Cardiac muscle cell (in vitro differentiated cells and primary cell): ENCODE data around the gene KDM4D. TPM values are rescaled to one million over a fixed set of nuclear protein-coding genes. Genes with fewer than 3 reads are reported as not detected.

Experiments used
- DNase-seq, 2 donors: peaks; one replicate each; pipeline versions ENCODE4 v3.0.0 to v3.0.0-alpha.2; 2010 to 2017; ENCODE audit warnings: low read depth in 1 of 2, low spot score in 1 of 2
- H3K27ac ChIP-seq: fragments of 200-600 bp; sonication (generic); 2 replicates; pipeline ENCODE4 v1.5.1; 2016
- H3K27me3 ChIP-seq: fragments of 200-600 bp; sonication (generic); 2 replicates; pipeline ENCODE4 v1.6.0; 2016; ENCODE audit warnings: control low read depth
- H3K36me3 ChIP-seq: fragments of 200-600 bp; sonication (generic); 2 replicates; pipeline ENCODE4 v1.5.1; 2016; ENCODE audit warnings: control low read depth
- H3K4me1 ChIP-seq: fragments of 200-600 bp; sonication (generic); 2 replicates; pipeline ENCODE4 v1.8.1; 2017; ENCODE audit warnings: low read depth, mild to moderate bottlenecking, mixed run types
- H3K4me3 ChIP-seq: fragments of 200-600 bp; sonication (generic); 2 replicates; pipeline ENCODE4 v1.5.1; 2016; ENCODE audit warnings: mild to moderate bottlenecking
- H3K9me3 ChIP-seq: fragments of 200-600 bp; sonication (generic); 2 replicates; pipeline ENCODE4 v1.5.1; 2017; ENCODE audit warnings: low read depth, mild to moderate bottlenecking, control low read depth
- polyA plus RNA-seq: library from polyadenylated mRNA; unstranded; fragments of >200 nt; fragmentation: Nextera tagmentation; extraction: Ambion mirVana; gene quantifications from 2 replicates; pipeline ENCODE4 v1.2.1, GENCODE V29; 2016
- total RNA-seq: library from RNA; depleted of rRNA; stranded (reverse); fragments of >200 nt; gene quantifications from 2 replicates; pipeline ENCODE4 v1.2.3, GENCODE V29; 2016
- TF ChIP-seq, protein P1 (sequence below): IDR thresholded peaks from 2 replicates; pipeline ENCODE4 v1.5.1; 2012; ENCODE audit warnings: low read depth, mild to moderate bottlenecking, low read length

Gene KDM4D
- total and polyA plus RNA-seq, 2 experiments from 2014 or later, result 3.3 to 3.7 TPM

DNA sequence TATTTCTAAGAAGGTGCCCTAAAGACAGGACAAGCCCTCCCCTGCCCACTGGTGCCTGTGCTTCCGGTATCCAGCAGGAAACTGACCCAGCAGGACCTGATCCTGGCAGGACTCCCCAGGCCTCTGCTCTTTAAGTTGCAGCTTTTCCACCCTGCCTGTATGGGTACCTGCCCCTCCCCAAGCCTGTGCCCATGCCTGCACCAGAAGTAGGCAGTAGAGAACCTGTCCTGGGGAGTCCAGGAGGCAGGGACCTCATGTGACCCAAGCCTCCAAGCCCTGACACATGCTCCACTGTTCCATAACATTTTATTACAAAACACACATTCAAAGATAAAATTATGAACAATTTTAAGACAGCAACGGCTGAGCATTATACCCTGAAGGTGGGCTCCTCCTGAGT lies 14.3 kb upstream of the KDM4D start:
- DNase-seq, result no peak
- Histone ChIP-seq H3K27me3 (no peaks in the 10 kb centered on the region), H3K27ac (no peak overlapping the region), H3K9me3 (no peaks in the 10 kb centered on the region), H3K4me1 (no peaks in the 10 kb centered on the region), H3K36me3 (peaks cover 29% of the 10 kb centered on the region), H3K4me3 (no peak overlapping the region)
- TF ChIP-seq, protein P1, sequence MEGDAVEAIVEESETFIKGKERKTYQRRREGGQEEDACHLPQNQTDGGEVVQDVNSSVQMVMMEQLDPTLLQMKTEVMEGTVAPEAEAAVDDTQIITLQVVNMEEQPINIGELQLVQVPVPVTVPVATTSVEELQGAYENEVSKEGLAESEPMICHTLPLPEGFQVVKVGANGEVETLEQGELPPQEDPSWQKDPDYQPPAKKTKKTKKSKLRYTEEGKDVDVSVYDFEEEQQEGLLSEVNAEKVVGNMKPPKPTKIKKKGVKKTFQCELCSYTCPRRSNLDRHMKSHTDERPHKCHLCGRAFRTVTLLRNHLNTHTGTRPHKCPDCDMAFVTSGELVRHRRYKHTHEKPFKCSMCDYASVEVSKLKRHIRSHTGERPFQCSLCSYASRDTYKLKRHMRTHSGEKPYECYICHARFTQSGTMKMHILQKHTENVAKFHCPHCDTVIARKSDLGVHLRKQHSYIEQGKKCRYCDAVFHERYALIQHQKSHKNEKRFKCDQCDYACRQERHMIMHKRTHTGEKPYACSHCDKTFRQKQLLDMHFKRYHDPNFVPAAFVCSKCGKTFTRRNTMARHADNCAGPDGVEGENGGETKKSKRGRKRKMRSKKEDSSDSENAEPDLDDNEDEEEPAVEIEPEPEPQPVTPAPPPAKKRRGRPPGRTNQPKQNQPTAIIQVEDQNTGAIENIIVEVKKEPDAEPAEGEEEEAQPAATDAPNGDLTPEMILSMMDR, result no peak

DNA sequence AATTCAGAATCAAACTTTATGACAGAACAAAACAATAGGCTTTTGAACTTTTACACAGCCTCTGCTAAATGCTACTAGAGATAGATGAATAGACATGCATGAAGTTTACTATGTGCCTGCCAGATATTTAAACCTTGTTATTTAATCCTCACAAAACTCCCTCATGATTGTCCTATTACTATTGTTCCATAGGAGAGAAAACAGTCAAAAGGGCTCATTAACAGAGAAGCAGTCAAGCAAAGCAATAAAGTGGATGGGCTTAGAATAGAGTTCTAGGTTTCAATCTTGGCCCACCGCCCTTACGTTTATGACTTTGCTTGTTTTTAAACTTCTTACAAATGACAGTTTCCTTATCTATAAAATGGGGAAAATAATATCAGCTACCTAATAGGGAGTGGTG lies 13.0 kb upstream of the KDM4D start:
- DNase-seq, result no peak
- TF ChIP-seq, protein P1, result no peak
- H3K4me1 ChIP-seq, result no peaks in the 10 kb centered on the region
- no peak overlapping the region for H3K4me3 ChIP-seq
- H3K27me3 ChIP-seq, result no peaks in the 10 kb centered on the region
- no peaks in the 10 kb centered on the region for H3K9me3 ChIP-seq
- peaks cover 41% of the 10 kb centered on the region for H3K36me3 ChIP-seq
- H3K27ac ChIP-seq, result no peak overlapping the region

DNA sequence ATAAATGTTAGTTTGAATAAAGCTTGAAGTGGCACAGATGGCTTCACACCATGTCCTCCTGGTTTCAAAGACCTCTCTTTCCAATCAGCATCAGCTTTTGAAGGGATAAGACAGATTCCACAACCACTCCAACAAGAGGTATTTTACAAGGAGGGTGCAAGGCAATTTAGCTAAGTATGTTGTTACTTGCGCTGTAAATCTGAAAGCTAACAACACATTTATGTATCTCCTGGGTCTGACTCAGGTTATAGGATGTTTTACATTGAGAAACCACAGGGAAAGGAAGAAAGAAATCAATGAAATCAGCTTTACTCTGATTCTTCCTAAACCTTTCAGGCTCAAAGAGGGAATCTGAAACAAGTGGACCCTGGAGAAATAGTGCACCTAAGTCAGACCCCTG lies 12.3 kb upstream of the KDM4D start:
- Histone ChIP-seq H3K27ac (no peak overlapping the region), H3K9me3 (no peaks in the 10 kb centered on the region), H3K4me3 (no peak overlapping the region), H3K36me3 (peaks cover 47% of the 10 kb centered on the region), H3K4me1 (no peaks in the 10 kb centered on the region), H3K27me3 (no peaks in the 10 kb centered on the region)
- no peak for DNase-seq
- TF ChIP-seq, protein P1, result no peak

DNA sequence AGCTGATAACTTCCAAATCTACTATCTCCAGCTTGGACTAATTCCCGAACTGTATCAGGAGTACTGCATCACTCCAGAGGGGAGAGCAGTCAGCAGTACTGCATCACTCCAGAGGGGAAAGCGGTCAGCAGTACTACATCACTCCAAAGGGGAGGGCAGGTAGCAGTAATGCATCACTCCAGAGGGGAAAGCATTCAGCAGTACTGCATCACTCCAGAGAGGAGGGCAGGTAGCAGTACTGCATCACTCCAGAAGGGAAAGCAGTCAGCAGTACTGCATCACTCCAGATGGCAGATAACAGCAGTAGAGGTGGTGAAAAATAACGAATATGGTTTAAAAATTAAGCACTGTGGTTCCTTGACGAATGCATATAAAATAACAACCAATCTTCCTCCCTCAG lies 8.6 kb upstream of the KDM4D start:
- DNase-seq, result no peak
- Histone ChIP-seq H3K36me3 (peaks cover 81% of the 10 kb centered on the region), H3K27ac (no peak overlapping the region), H3K4me1 (no peaks in the 10 kb centered on the region), H3K27me3 (no peaks in the 10 kb centered on the region), H3K9me3 (no peaks in the 10 kb centered on the region), H3K4me3 (no peak overlapping the region)
- TF ChIP-seq, protein P1, result no peak

DNA sequence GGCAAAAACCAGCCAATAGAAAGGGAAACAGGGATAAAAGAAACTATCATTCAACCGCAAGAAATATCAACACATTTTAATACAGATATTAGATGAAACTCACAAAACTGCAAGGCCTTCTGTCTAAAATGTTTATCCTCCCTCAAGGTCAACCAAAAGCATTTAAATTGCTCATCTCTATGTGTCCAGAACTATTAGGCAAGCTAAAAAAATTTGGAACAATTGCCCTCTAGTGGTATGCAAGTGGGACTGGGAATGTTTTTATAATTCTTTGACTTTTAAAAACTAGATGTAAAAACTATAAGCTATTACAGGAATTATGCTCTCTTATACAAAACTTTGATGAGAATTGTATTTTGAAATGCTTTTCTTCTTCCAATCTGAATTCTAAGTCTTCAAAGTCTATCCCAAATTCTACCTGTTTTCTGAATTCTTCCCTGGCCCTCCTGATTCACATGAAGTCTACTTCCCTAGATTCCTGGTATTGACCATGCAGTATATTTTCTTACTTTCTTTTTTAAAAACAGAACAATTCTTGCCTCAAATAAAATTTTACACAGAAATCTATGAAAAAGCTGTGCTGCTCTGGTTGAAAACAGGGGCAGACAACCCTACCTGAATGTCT lies 5.1 kb upstream of the KDM4D start:
- Histone ChIP-seq H3K27ac (no peak overlapping the region), H3K4me3 (no peak overlapping the region), H3K36me3 (peaks cover 79% of the 10 kb centered on the region), H3K4me1 (peaks cover 5% of the 10 kb centered on the region), H3K9me3 (no peaks in the 10 kb centered on the region), H3K27me3 (no peaks in the 10 kb centered on the region)
- TF ChIP-seq, protein P1, result peak; percentile 64
- DNase-seq, result peak; percentile 8 to 62
